Mucosa of descending colon (tissue), 3 donors: Measurements from ENCODE around the gene PAK1. TPM values are rescaled to one million over a fixed set of nuclear protein-coding genes. Genes with fewer than 3 reads are reported as not detected.

Experiments used
- ATAC-seq: fragments of 200-7000 bp; cut with Tn5 transposase; one replicate; pipeline ENCODE4 v1.9.1; 2020; ENCODE audit warnings: mild to moderate bottlenecking, moderate library complexity
- DNase-seq, 3 donors: peaks; one replicate each; pipeline ENCODE4 v3.0.0-alpha.2; 2020
- H3K36me3 ChIP-seq: fragments of 200-600 bp; one replicate; pipeline ENCODE4 v1.8.0; 2021; ENCODE audit warnings: low read depth, mild to moderate bottlenecking
- H3K4me1 ChIP-seq: fragments of 200-600 bp; one replicate; pipeline ENCODE4 v1.8.0; 2021; ENCODE audit warnings: low read depth, mild to moderate bottlenecking
- H3K4me3 ChIP-seq: fragments of 200-600 bp; one replicate; pipeline ENCODE4 v1.8.0; 2021; ENCODE audit warnings: mild to moderate bottlenecking
- H3K9me3 ChIP-seq: fragments of 200-600 bp; one replicate; pipeline ENCODE4 v1.8.0; 2021; ENCODE audit warnings: mild to moderate bottlenecking
- intact Hi-C, 2 donors: fragments of 100-400 bp; cut with DNase I in 1 of 2; cut with micrococcal nuclease in 1 of 2; formaldehyde crosslinking; loops; one replicate each; pipeline versions ENCODE4 v1.11.0 to v1.11.1; 2022; cut with DNase I, micrococcal nuclease
- total RNA-seq, 3 donors: library from RNA; stranded (reverse); fragmentation: NEBNext Ultra II Directional in 2 of 3; extraction: Animal tissue kit (Norgen Biotek cat#: 25700) in 2 of 3; gene quantifications; one replicate each; pipeline versions ENCODE4 v1.2.1 to v1.2.4, GENCODE V29; 2021 to 2023
- TF ChIP-seq, protein P1 (sequence below): fragments of 200-600 bp; IDR thresholded peaks from one replicate; pipeline ENCODE4 v1.8.0; 2022; ENCODE audit warnings: antibody characterized with exemption, mild to moderate bottlenecking
- donor health status: DM: no; HTN: no; CAD: no; lungs with moderate emphysema.
- donor health status: DM: no; HTN: no; CAD: no.
- donor health status: DM: no; HTN: yes; CAD: no.

The PAK1 gene
- total RNA-seq, 3 donors from 2014 or later: 73.5 to 125 (median 116) TPM

DNA sequence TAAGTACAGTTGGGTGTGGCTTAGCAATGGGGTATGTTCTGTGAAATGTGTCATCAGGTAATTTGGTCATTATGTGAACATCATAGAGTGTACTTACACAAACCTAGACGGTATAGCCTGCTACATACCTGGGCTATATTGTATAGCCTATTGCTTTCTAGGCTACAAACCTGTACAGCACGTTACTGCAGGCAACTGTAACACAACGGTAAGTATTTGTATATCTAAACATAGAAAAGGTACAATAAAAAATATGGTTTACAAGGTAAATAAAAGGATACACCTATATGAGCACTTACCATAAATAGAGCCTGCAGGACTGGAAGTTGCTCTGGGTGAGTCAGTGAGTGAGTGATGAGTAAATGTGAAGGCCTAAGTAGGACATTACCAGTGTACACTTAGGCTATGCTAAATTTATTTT is 99.3 kb downstream of the PAK1 start:
- DNase-seq: peak in 1 of 3 donors; percentile 49
- peak; percentile 92 for ATAC-seq

GRCh38 chr11:77374108-77374507 is 99.8 kb downstream of the PAK1 start:
- DNase-seq (no peak), ATAC-seq (peak; percentile 16)
- peaks cover 9% of the 10 kb centered on the region for H3K4me1 ChIP-seq
- TF ChIP-seq, protein P1, sequence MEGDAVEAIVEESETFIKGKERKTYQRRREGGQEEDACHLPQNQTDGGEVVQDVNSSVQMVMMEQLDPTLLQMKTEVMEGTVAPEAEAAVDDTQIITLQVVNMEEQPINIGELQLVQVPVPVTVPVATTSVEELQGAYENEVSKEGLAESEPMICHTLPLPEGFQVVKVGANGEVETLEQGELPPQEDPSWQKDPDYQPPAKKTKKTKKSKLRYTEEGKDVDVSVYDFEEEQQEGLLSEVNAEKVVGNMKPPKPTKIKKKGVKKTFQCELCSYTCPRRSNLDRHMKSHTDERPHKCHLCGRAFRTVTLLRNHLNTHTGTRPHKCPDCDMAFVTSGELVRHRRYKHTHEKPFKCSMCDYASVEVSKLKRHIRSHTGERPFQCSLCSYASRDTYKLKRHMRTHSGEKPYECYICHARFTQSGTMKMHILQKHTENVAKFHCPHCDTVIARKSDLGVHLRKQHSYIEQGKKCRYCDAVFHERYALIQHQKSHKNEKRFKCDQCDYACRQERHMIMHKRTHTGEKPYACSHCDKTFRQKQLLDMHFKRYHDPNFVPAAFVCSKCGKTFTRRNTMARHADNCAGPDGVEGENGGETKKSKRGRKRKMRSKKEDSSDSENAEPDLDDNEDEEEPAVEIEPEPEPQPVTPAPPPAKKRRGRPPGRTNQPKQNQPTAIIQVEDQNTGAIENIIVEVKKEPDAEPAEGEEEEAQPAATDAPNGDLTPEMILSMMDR: no peak
- no peaks in the 10 kb centered on the region for H3K36me3 ChIP-seq
- intact Hi-C loops: no loop called here
- H3K4me3 ChIP-seq: no peak overlapping the region
- no peaks in the 10 kb centered on the region for H3K9me3 ChIP-seq

More for the DNA sequence above, 99.3 kb downstream of the PAK1 start:
- no peaks in the 10 kb centered on the region for H3K36me3 ChIP-seq
- H3K9me3 ChIP-seq: no peaks in the 10 kb centered on the region
- intact Hi-C loops: no loop called here
- TF ChIP-seq, protein P1: no peak
- H3K4me3 ChIP-seq: no peak overlapping the region
- peaks cover 9% of the 10 kb centered on the region for H3K4me1 ChIP-seq

- no peak for DNase-seq
- TF ChIP-seq, protein P1: no peak
- Histone ChIP-seq H3K4me1 (peaks cover 9% of the 10 kb centered on the region), H3K9me3 (no peaks in the 10 kb centered on the region), H3K36me3 (no peaks in the 10 kb centered on the region), H3K4me3 (no peak overlapping the region)
- peak; percentile 1 for ATAC-seq
- intact Hi-C loops: no loop called here
Measured at GRCh38 chr11:77372726-77373125, 101.2 kb downstream of the PAK1 start.

DNA sequence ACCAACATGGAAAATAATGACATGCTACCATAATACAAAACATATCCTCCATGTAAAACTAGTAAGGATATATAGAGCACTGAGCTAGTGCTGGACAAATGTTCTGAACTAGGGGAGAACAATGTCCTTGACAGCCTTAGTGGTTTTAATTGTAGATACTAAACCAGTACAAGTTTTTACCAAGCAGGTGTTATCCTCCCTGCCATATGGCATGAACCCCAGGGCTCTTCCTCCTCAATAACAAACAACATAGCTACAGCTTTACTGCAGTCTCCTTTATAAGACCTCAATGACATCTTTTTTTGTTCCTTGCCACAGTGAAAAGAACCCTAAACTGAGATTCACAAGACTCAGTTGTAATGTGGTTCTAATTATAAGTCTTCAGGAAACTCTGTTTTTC is 102.2 kb downstream of the PAK1 start:
- ATAC-seq (no peak), DNase-seq (no peak)
- Histone ChIP-seq H3K4me3 (no peak overlapping the region), H3K9me3 (no peaks in the 10 kb centered on the region), H3K36me3 (no peaks in the 10 kb centered on the region), H3K4me1 (peaks cover 9% of the 10 kb centered on the region)
- intact Hi-C loops: no loop called here
- TF ChIP-seq, protein P1: no peak

DNA sequence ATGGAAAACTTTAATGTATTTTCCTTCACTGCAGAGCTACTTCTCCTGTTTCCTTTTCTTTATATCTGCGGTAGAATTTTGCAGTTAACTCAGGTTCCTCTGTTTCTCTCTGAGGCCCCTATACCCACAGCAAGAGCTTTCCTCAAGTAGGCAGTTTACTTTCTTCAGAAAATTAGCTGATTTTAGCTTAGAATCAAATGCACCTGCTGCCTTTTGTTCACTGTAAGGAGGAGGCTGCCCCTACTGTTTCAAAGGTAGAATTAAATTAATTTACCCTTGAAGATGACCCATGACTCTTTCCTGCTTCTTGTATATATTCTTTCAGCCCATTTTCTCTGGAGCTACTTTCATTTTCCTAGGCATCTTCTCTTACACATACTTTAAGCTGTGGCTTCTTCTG is 103.7 kb downstream of the PAK1 start:
- intact Hi-C loops: no loop called here
- TF ChIP-seq, protein P1: no peak

DNA sequence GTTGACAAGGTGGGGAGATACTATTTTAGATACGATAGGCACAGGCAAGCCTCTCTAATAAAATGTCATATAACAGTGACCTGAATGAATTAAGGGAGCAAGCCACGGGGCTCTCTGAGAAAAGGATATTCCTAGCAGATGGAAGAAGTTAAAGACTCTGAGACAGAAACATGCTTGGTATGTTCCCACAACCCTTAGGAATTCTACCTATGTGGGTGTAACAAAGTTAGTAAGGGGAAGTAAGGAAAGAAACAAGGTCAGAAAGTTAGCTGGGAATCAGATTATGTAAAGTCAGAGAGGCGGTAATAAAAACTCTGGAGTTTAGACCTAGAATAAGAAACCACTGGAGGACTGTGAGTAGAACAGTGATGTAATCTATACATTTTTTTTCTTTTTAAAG is 112.7 kb downstream of the PAK1 start:
- no peak for DNase-seq
- intact Hi-C loops: no loop called here
- H3K4me1 ChIP-seq: no peaks in the 10 kb centered on the region
- H3K36me3 ChIP-seq: no peaks in the 10 kb centered on the region
- ATAC-seq: no peak
- H3K4me3 ChIP-seq: no peak overlapping the region
- no peaks in the 10 kb centered on the region for H3K9me3 ChIP-seq
- TF ChIP-seq, protein P1: no peak

More for the DNA sequence above, 103.7 kb downstream of the PAK1 start:
- no peaks in the 10 kb centered on the region for H3K36me3 ChIP-seq
- no peaks in the 10 kb centered on the region for H3K9me3 ChIP-seq
- H3K4me3 ChIP-seq: no peak overlapping the region
- H3K4me1 ChIP-seq: peaks cover 3% of the 10 kb centered on the region
- DNase-seq (no peak), ATAC-seq (no peak)
